Vein endothelial cell (primary cell): ENCODE data around the gene USP2. TPM values are rescaled to one million over a fixed set of nuclear protein-coding genes. Genes with fewer than 3 reads are reported as not detected.

Experiments used
- small RNA-seq: library from RNA; depleted of rRNA; stranded (forward); fragments of <200 nt; gene quantifications from one replicate; pipeline ENCODE3, GENCODE V24; 2012
- total RNA-seq: library from RNA; depleted of rRNA; stranded (reverse); fragments of >200 nt; gene quantifications from 2 replicates; pipeline ENCODE4 v1.2.3, GENCODE V29; 2012

The USP2 gene, protein sequence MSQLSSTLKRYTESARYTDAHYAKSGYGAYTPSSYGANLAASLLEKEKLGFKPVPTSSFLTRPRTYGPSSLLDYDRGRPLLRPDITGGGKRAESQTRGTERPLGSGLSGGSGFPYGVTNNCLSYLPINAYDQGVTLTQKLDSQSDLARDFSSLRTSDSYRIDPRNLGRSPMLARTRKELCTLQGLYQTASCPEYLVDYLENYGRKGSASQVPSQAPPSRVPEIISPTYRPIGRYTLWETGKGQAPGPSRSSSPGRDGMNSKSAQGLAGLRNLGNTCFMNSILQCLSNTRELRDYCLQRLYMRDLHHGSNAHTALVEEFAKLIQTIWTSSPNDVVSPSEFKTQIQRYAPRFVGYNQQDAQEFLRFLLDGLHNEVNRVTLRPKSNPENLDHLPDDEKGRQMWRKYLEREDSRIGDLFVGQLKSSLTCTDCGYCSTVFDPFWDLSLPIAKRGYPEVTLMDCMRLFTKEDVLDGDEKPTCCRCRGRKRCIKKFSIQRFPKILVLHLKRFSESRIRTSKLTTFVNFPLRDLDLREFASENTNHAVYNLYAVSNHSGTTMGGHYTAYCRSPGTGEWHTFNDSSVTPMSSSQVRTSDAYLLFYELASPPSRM
- 0.29 TPM in 1 of 2 replicates, not detected in the other for total RNA-seq

DNA sequence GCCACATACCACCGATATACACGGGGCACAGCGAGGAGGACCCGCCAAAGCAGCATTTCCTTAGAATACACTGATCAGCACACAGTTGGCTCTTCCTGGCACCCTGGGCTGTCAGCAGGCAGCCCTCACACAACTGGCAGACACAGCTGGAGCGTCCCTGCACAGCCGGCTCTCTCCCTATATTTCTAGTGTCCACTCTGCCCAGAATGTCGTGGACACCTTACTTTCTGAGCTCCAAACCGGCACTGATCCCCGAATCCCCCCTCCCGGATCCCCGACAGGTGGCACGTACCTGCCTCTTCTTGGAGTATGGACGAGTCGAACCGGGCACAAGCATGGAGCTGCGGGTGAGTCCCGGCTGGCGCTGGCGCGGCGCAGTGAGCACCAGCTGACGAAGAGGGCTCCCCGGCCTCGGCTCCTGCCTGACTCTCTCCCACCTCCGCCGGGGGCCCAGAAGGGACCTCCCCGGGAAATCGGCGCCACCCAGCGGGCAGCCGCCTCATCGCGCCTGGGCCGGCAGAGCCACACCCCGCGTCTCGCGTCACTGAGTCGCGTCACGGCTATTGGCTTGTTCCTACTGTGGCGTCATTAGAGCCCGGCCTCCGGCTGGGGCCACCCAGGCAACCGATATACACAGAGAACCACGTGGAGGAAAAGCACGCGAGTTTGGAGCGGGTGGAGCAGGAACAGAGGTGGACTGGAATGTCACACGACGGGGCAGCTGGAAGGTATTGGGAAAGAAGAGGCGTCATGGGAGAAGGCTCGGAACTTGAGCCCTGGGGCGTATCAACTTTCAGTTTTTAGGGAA, at the start of gene USP2:
TSS of gene USP2 (minus strand) at position 510 of the 808 bp plus-strand sequence. CDS start 8,210 bp downstream, outside the sequence.

DNA sequence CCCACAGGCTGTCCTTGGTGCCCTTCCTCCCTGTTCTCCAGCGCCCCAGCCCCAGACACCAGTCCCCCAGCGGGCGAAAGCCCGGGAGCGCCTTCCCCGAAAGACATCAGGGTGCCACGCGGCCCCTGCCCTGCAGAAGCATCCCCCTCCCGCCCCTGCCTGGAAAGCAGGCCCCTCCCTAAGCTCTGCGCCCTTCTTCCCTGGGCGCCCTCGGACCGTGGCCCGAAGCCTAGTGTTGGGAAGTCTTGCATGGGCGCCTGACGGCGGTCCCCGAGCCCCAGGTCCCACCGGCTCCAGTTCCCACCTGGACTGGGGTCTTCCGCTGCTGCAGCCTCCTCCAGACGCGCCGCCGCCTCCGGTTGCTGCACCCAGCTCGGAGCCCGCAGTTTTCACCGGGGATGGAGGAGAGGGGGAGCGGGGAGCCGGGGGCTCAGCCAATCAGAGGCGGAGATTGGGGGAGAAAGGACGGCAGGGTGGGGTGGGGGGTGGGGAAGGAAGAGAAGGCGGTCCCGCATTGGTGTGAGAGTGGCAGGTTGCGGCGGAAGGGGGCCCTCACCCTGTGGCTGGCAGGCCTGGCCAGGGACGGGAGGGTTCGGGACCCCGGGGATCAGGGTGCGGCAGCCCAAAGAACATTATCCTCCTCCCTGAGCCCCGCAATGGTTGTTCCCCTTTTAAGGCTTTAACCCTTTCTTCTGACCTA, 41.5 kb upstream of the USP2 start, which contains the start of gene THY1:
TSS of gene THY1 (minus strand) at position 364 of the 700 bp plus-strand sequence. CDS start 2,267 bp downstream, outside the sequence.

DNA sequence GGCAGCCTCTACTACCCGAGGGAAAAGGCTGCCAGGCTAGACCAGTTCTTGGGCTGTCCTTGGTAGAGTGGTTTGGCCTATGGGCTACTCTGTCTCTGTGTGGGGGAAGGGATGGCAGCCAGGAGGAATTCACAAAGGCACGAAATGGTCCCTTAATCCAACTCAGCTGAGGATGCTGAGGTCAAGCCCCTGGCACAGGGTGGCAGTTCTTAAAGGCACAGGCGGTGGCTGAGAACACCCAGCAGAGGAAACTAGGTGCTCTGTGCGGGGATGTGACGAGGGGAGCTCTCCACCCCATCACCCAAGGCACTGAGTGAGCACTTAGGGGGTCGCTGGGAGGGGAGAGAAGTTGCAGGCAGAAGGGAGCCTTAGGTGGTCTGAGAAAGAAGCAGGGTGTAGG, 34.9 kb downstream of the USP2 start, which contains the start of gene MFRP:
TSS of gene MFRP (minus strand) at position 101 of the 400 bp plus-strand sequence. CDS start 192 bp downstream, outside the sequence.

DNA sequence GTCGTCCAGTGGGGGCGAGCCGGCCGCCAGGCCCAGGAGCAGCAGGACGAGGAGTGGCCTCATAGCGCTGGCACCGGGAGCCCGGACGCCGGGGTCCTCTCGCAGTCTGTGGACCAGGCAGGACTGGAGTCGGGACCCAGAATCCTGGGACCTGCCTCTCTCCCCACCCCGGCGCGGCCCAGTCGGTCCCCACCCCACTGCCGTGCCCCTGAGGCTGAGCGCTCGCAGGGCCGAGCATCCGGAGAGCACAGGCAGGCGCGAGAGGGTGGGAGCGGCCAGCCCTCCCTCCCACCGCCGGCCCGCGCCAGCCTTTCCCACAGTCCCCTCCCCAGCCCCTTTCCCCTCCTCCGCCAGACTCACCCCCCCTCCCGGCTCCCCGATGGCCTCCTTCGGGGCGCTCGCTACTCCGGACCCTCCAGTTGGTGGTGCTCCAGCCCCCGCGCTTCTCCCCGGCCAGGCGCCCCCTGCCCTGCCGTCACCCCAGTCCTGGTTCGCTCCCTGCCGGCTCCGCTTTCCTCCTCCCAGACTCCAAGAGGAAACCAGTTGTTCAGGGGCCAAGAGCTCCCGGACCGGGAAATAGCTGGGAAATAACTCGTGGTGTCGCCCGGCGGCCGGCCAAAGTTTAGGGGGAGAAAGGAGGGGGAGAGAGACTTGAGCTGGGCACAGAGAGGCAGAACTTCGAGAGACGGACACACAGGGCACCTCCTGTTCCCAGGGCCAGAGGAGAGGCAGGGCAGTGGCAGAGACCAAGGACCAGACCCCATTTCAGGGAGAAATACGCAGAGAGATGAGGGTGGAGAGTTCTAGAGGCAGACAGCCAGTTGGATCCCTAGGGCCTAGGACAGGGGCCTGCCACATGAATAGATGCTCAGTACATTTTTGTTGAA, 40.9 kb downstream of the USP2 start, which contains the start of gene C1QTNF5:
TSS of gene C1QTNF5 (minus strand) at position 549 of the 887 bp plus-strand sequence. CDS start at position 63, 486 bp downstream.

DNA sequence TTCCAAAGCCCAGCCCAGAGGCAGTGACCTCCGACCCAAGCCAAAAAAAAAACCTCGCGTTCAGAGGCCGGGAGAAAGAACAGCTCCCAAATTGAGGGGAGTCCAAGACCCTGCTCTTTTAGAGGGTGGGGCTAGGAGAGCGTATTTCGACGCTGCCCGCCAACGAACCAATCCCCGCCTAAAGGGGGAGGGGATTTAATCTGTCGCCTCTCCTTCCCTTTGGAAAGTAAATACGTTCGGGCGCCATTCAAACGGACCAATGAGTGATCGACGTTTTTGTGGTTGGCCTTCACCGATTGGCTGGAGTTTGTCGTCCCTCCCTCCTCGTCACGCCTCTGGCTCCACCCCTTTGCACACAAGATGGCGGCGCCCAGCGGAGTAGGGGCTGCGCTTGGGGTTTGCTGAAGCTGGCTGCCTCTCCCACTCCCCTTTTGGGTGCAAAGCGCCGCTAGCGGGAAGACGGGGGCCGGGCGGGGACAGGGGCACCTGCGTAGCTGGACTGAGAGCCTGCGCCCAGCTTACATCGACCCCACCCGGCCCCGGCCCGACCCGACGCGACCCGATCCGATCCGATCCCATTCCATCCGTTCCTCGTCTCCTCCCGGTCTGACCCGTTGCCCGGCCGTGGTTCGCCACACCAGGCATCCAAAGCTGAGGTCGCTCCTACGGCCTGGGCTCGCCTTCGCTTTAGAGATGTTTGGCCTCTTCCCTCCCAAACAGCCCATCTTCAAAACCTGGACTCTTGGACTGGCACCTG, 47.1 kb downstream of the USP2 start, which contains the start of gene RNF26:
TSS of gene RNF26 (plus strand) at position 354 of the 757 bp plus-strand sequence. CDS start 596 bp downstream, outside the sequence.

DNA sequence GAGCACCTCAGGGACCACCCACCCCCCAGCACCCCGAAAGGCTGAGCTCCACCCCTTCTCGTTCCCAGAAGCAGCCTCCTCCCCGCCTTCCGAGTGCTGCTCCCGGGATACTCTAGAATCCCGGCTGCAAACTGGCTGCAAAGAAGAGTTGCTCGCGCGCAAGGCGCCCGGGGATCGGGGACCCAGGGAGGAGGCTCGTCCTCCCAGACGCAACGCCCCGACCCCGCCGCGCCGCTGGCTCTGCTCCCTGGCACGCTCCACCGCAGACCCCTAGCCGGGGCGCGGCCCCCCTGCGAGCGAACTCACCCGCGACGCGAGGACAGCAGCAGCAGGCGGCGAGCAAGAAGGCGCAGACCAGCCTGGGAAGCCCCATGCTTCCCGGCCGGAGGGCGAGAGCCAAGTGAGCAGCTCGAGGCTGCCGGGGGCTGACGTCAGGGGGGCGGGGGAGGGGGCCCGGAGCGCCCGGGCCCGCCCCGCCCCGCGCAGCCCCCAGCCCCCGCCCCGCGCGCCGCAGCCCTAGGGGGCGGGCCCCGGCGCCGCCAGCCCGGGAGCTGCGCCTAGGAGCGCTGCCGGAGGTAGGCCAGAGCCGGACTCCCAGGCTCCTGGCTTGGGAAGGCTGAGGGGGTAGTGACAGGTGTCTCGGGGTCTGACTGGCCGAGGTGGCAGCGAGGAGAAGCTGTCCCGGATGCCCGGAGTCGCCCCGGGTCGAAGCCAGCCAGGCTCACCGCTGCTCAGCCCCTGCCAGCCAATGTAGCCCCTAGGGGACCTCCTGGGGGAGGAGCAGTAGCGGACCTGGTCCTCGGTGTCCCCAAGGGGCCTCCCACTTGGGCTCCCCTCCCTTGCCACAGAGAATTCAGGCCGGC, 64.5 kb downstream of the USP2 start, which contains the start of gene MCAM:
TSS of gene MCAM (minus strand) at position 402 of the 863 bp plus-strand sequence. CDS start at position 373, 29 bp downstream.

Small RNAs within 50 kb of the gene (small RNA-seq; reads per million reads assigned to genes)
- gene AP003396.4 (not detected), gene RF01225 (not detected)

Other genes with a start within 250 kb of the USP2 start
- 0.33 and 1.1 TPM in 2 replicates for gene ABCG4, start 232.6 kb downstream of the USP2 start, total RNA-seq
- 17.5 and 22.5 TPM in 2 replicates for gene NLRX1, start 213.0 kb downstream of the USP2 start, total RNA-seq
- not detected in 2 replicates for gene NHERF4, start 196.2 kb downstream of the USP2 start, total RNA-seq
- 23.2 and 33.1 TPM in 2 replicates for gene CBL, start 175.4 kb downstream of the USP2 start, total RNA-seq
- 1,416 and 4,821 TPM in 2 replicates for gene MCAM, start 64.6 kb downstream of the USP2 start, total RNA-seq
- gene RNF26, start 47.2 kb downstream of the USP2 start, total RNA-seq = 6.4 and 7.2 TPM in 2 replicates
- 79.7 and 111 TPM in 2 replicates for gene C1QTNF5, start 40.8 kb downstream of the USP2 start, total RNA-seq
- under 0.01 TPM in 2 replicates for gene MFRP, start 35.0 kb downstream of the USP2 start, total RNA-seq
- gene THY1, start 41.5 kb upstream of the USP2 start, total RNA-seq = 0.65 and 3.9 TPM in 2 replicates